HEK293 (cell line): ENCODE measurements around the gene MED8.
A peak's percentile ranks its signal among the peaks of the same experiment; 100 is the strongest.

Experiments
- BCL11A ChIP-seq: fragments of 450-650 bp; formaldehyde crosslinking; IDR thresholded peaks from 2 replicates; pipeline ENCODE4 v1.5.1; 2016; ENCODE audit warnings: low read depth, missing biosample characterization, missing genetic modification characterization
- IKZF3 ChIP-seq: fragments of 450-650 bp; IDR thresholded peaks from 2 replicates; pipeline ENCODE4 v1.5.0; 2018; ENCODE audit warnings: missing biosample characterization, mild to moderate bottlenecking, missing genetic modification characterization, moderate library complexity
- KLF8 ChIP-seq: fragments of 450-650 bp; formaldehyde crosslinking; IDR thresholded peaks from 2 replicates; pipeline ENCODE4 v1.5.1; 2016; ENCODE audit warnings: missing biosample characterization, missing genetic modification characterization
- OSR2 ChIP-seq: fragments of 450-650 bp; formaldehyde crosslinking; IDR thresholded peaks from 2 replicates; pipeline ENCODE4 v1.5.1; 2016; ENCODE audit warnings: missing biosample characterization, missing genetic modification characterization
- PATZ1 ChIP-seq: fragments of 450-650 bp; formaldehyde crosslinking; IDR thresholded peaks from 2 replicates; pipeline ENCODE4 v1.5.1; 2016; ENCODE audit warnings: missing biosample characterization, missing genetic modification characterization
- PRDM10 ChIP-seq: fragments of 450-650 bp; formaldehyde crosslinking; IDR thresholded peaks from 2 replicates; pipeline ENCODE4 v1.5.1; 2016; ENCODE audit warnings: missing biosample characterization, missing genetic modification characterization
- RBAK ChIP-seq: fragments of 450-650 bp; formaldehyde crosslinking; IDR thresholded peaks from 2 replicates; pipeline ENCODE4 v1.5.1; 2016; ENCODE audit warnings: missing biosample characterization, missing genetic modification characterization
- TRIM28 ChIP-seq: IDR thresholded peaks from 2 replicates; pipeline ENCODE4 v1.6.1; 2011; ENCODE audit warnings: low read length, control low read depth, borderline replicate concordance
- ZBTB11 ChIP-seq: fragments of 450-650 bp; formaldehyde crosslinking; conservative IDR thresholded peaks from 2 replicates; pipeline ENCODE4 v1.5.1; 2016; ENCODE audit warnings: low read depth, missing biosample characterization, missing genetic modification characterization
- ZBTB26 ChIP-seq: fragments of 450-650 bp; formaldehyde crosslinking; optimal IDR thresholded peaks from 2 replicates; pipeline ENCODE3; 2016; ENCODE audit warnings: missing biosample characterization, mild to moderate bottlenecking, missing genetic modification characterization
- ZFHX2 ChIP-seq: fragments of 450-650 bp; formaldehyde crosslinking; conservative IDR thresholded peaks from 2 replicates; pipeline ENCODE4 v1.5.1; 2016; ENCODE audit warnings: missing biosample characterization, missing genetic modification characterization
- ZNF148 ChIP-seq: fragments of 450-650 bp; formaldehyde crosslinking; IDR thresholded peaks from 2 replicates; pipeline ENCODE4 v1.5.0; 2017; ENCODE audit warnings: missing biosample characterization, missing genetic modification characterization, borderline replicate concordance
- ZNF16 ChIP-seq: fragments of 450-650 bp; formaldehyde crosslinking; IDR thresholded peaks from 2 replicates; pipeline ENCODE4 v1.5.1; 2016; ENCODE audit warnings: low read depth, missing biosample characterization, missing genetic modification characterization
- ZNF184 ChIP-seq: fragments of 450-650 bp; IDR thresholded peaks from 2 replicates; pipeline ENCODE4 v1.5.1; 2018; ENCODE audit warnings: missing biosample characterization, mild to moderate bottlenecking, missing genetic modification characterization
- ZNF221 ChIP-seq: fragments of 450-650 bp; formaldehyde crosslinking; IDR thresholded peaks from 2 replicates; pipeline ENCODE4 v1.5.1; 2017; ENCODE audit warnings: missing biosample characterization, missing genetic modification characterization, borderline replicate concordance
- ZNF266 ChIP-seq: fragments of 450-650 bp; formaldehyde crosslinking; IDR thresholded peaks from 2 replicates; pipeline ENCODE4 v1.5.1; 2016; ENCODE audit warnings: missing biosample characterization, missing genetic modification characterization, low read depth
- ZNF350 ChIP-seq: fragments of 450-650 bp; formaldehyde crosslinking; IDR thresholded peaks from 2 replicates; pipeline ENCODE4 v1.5.0; 2017; ENCODE audit warnings: missing biosample characterization, mild to moderate bottlenecking, missing genetic modification characterization
- ZNF449 ChIP-seq: fragments of 450-650 bp; formaldehyde crosslinking; IDR thresholded peaks from 2 replicates; pipeline ENCODE4 v1.5.1; 2017; ENCODE audit warnings: missing biosample characterization, mild to moderate bottlenecking, missing genetic modification characterization, moderate library complexity
- ZNF549 ChIP-seq: fragments of 450-650 bp; IDR thresholded peaks from 2 replicates; pipeline ENCODE4 v1.5.1; 2018; ENCODE audit warnings: missing biosample characterization, missing genetic modification characterization, mild to moderate bottlenecking, inconsistent platforms, moderate library complexity
- ZNF610 ChIP-seq: fragments of 450-650 bp; formaldehyde crosslinking; IDR thresholded peaks from 2 replicates; pipeline ENCODE4 v1.5.1; 2016; ENCODE audit warnings: missing biosample characterization, missing genetic modification characterization, borderline replicate concordance
- ZNF76 ChIP-seq: fragments of 450-650 bp; formaldehyde crosslinking; IDR thresholded peaks from 2 replicates; pipeline ENCODE4; 2016; ENCODE audit warnings: low read depth, missing biosample characterization, missing genetic modification characterization, borderline replicate concordance
- ZNF792 ChIP-seq: fragments of 450-650 bp; formaldehyde crosslinking; IDR thresholded peaks from 2 replicates; pipeline ENCODE4 v1.5.1; 2016; ENCODE audit warnings: missing biosample characterization, missing genetic modification characterization
- ZSCAN30 ChIP-seq: fragments of 450-650 bp; IDR thresholded peaks from 2 replicates; pipeline ENCODE4 v1.5.1; 2018; ENCODE audit warnings: missing biosample characterization, mild to moderate bottlenecking, missing genetic modification characterization, moderate library complexity

MED8 gene

GRCh38 chr1:43389326-43390313 is at the start of gene MED8, which contains the start of gene SZT2 (continued):
- no peak for TF ChIP-seq ZNF148 (tag by site-specific recombination)
- peak; percentile 49; the same call in 1 of the 2 replicates for TF ChIP-seq OSR2 (tag by site-specific recombination)
- TF ChIP-seq ZBTB26: peak; percentile 41
- no peak for TF ChIP-seq ZNF16 (tag by site-specific recombination)
- no peak for TF ChIP-seq ZNF266
- TF ChIP-seq ZNF610 (tag by site-specific recombination): peak; percentile 80
- no peak for TF ChIP-seq ZNF184 (tag by site-specific recombination)
- peak; percentile 84 for TF ChIP-seq ZNF76 (tag by site-specific recombination)
- no peak for TF ChIP-seq ZNF221 (tag by site-specific recombination)
- TF ChIP-seq KLF8 (tag by site-specific recombination): peak; percentile 76; the same call in 1 of the 2 replicates
- TF ChIP-seq ZBTB11 (tag by site-specific recombination): peak; percentile 90
- TF ChIP-seq ZNF549 (tag by site-specific recombination): no peak
- TF ChIP-seq RBAK (tag by site-specific recombination): no peak
- no peak for TF ChIP-seq IKZF3 (tag by site-specific recombination)
- peak; percentile 83 for TF ChIP-seq ZNF449 (tag by site-specific recombination)
- TF ChIP-seq BCL11A: peak; percentile 97
- peak; percentile 64; the same call in 1 of the 2 replicates for TF ChIP-seq ZSCAN30 (tag by site-specific recombination)
- peak; percentile 82 for TF ChIP-seq PATZ1 (tag by site-specific recombination)
- TF ChIP-seq TRIM28: no peak
- TF ChIP-seq ZFHX2 (tag by site-specific recombination): peak; percentile 94
- TF ChIP-seq PRDM10: peak; percentile 58
- no peak for TF ChIP-seq ZNF792
- TF ChIP-seq ZNF350: no peak
